NCI-H2196 (cell line): ENCODE measurements around the gene S100A4.
"Not testable (repeated sequence)": the region's sequence is repeated elsewhere in the genome, so short reads cannot be mapped to it uniquely, and the experiment has no call there.

Source experiments
- DNase-seq: peaks from one replicate; lab custom pipeline; 2025; ENCODE audit not compliant: unreplicated experiment; lab: John Stamatoyannopoulos, UW

S100A4 gene

DNA sequence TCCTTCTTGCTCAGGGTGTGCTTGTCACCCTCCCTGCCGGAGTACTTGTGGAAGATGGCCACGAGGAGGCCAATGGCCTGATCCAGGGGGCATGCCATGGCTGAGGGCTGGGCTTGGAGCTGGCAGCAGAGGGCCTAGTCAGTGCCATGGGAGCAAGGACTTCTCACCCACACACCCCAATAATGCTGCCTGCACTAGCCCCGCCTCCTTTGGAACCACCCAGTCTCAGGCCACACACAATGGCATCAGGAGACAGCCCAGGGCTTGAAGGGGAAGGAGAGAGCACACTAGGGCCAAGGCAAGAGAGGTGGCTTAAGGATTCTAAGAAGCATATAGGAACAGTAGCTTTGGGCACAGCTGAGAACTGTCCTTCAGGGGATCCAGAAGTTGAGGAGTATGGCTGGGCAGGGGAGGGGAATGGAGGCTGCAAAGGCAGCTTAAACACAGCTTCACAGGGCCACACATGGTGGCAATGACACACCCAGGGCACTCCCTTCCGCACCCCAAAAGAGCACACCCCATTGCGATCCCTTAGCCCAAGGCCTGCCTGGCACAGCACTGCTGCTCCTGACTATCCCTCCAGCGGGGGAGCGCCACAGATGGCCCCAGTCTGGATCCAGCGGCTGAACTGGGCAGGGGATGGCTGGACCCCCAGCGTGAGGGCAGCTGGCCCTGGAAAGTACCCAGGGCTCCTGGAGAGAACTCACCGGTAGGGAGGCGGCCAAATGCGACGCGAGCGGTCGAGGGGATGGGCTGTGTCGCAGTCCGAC, 10.2 kb downstream of the S100A4 start, which contains the start of gene S100A6:
TSS of gene S100A6 (minus strand) at position 750 of the 770 bp plus-strand sequence. CDS start at position 98, 652 bp downstream.
- no peak for DNase-seq

DNA sequence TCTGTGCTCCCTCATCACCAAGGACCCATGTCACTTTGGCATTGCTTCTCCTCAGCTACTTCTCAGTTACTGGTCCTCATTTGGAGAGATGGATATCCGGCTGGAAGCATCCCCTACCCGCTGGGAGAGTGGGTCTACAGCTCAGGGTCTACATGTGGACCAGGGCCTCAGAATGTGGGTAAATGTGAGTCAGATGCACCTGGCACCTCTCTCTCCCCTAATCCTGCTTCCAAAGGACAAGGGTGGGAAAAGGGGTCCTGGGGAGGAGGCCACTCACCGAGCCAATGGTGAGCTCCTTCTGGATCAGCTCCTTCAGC, 10.7 kb downstream of the S100A4 start:
- no peak for DNase-seq

DNA sequence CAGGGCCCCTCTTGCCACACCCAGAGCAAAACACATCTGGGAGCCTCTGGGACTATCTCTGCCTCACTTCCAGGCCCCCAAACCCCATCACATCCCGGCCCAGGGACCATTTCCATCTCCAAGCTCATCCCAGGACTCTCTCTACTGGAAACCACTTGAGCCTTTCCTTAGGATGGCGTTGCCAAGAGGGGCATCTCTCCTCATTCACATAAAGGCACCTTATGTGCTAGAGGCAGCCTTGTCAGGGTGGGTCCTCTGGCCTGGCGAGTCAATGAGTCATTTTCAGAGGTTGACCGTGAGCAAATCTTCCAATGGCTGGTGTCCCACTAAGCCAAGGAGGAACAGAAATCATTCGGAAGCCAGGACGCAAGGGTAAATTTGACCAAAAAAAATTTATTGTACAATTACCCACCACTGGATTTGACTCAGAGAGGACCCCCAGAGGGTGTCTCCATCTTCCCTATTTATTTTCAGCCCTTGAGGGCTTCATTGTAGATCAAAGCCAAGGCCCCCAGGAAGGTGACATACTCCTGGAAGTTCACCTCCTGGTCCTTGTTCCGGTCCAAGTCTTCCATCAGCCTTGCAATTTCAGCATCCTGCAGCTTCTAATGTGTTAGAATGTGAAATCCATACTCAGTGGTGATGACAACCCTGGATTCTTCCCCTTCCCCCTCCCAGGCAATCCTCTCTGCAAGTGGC, 11.2 kb downstream of the S100A4 start:
- no peak for DNase-seq

DNA sequence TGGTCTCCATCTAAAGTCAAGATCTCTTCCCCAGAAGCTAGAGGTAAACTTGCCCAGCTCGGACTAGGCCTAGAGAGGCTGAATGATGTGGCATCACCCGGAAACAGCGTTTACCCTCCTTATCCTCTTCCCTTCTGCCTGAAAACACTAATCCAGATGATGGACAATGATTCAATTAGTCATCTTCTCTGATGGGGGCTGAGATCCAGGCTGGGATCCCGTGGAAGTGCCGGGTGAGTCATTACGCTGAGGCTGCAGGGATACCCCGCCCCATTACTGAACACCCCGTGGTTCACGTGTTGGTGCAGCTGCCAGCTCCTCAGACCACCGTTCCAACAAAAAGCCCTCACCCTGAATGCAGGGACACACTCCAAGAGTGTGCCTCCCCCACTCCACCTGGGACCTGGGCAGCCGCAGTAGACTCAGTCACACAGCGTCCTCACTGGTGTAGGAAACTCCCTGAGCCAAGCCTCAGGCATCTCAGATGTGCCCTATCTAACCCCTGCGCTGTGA, 11.9 kb downstream of the S100A4 start:
- no peak for DNase-seq

DNA sequence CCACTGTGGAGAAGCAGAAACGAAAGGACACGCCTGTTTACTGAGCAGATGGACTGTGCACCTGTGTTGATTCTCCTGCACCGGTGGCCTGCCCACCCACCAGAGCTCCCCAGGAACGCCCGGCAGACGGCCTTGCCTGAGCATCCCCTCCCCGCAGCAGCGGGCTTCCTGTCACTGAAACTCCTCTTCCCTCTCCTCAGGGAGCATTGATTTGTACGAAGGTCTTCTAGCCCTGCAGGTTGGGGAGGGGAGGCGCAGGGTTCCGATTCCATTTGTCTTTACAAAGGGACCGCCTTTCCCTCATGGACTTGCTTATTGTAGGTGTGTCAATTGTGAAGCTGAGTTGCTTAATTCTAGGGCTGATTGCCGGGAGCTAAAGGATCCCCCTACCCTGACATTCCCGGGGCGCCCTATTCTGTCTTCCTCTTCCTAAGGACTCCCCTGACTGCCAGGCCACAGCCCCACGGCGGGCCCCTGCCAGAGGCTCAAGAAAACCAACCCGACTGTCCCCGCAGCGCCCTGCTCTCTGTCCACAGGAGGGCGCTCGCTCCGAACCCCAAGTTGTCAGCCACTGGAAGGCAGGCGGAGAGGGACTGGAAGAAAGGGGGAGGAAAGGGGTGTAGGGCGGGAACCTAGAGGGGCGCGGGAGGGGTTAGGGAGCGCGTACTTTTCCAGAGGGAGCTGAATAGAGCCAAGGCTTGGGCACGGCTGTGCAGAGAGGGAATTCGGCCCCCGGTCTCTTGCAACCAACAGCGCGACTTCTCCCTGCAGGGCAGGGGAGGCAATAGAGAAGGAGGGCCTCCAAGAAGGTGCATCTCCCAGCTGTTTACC, 12.6 kb downstream of the S100A4 start:
- DNase-seq: peak; percentile 89

DNA sequence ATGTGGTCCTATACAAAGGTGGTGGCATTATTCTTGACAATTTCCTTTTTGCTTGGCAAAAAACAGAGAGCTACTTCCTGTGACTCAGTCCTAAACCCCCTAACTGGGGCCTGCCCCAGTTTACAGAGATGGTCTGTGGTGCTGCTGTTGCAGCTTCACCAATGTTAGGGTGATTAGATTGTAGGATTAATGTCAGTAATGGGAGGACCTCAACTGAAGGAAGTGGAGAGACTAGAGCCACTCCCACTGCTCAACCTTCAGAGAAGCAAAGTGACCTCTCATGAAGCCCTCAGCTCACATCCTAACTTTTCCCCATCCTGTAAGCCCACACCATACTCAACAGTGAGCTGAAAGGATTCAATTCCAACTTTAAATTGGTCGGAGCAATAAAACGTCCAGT, 13.4 kb downstream of the S100A4 start:
- no peak for DNase-seq

DNA sequence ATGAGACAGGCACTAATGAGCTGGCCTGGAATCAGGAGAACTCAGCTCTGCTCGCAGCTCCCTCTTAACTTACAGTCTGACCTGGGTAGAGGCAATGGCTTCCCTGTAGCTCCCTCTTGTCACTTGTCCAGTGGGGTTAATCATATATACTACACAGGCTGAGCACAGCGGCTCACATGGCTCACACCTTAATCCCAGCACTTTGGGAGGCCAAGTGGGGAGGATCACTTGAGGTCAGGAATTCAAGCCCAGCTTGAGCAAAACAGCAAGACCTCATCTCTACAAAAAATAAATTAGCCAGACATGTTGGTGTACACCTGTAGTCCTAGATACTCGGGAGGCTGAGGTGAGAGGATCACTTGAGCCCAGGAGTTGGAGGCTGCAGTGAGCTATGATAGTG, 14.0 kb downstream of the S100A4 start:
- DNase-seq: no peak

DNA sequence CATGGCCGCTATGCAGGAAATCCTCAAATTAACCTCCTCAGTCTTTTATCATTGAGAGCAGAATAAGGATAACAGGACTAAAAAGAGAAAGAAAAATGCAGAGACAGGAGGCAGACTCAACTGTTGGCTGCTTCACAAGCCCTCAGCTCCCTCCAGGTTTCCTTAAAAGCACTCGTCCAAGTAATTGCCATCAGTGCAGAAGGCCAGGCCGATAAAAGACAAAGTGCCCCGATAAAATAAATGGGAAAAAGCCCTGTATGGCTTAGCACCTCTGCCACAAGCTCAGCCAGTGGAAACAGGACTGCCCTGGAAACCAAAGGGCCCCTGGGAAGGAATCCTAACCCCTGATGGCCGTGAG, 17.9 kb downstream of the S100A4 start:
- DNase-seq: no peak

DNA sequence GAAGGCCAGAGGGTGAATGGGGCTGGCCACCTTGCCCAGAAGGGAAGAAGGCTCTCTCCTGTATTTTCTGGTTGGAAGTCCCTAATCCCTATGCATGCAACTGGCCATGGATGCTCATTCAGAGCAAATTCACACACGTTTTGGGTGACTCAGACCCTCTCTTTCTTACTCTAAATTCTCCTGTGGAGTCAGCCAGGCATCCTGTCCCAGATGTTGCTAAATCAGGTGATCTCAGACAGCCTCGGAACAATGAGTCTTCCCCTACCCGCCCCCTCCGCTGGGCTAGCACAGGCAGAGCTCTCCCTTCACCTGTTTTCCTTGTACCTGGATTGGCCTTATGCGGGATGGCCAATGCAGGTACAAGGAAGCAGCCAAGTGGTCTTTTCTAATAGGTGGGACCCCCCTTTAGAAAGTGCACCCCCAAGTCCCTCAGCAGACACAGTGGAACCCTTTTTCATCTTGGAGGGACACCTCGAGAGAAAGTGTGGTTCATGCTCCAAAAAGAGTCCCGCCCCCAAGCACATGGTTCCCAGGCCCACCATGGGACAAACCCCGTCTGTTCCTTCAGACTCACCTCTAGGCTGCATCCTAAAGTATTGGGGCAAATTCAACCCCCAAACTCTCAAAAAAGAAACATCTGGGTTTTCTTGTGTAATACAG, 18.5 kb downstream of the S100A4 start:
- no peak for DNase-seq

DNA sequence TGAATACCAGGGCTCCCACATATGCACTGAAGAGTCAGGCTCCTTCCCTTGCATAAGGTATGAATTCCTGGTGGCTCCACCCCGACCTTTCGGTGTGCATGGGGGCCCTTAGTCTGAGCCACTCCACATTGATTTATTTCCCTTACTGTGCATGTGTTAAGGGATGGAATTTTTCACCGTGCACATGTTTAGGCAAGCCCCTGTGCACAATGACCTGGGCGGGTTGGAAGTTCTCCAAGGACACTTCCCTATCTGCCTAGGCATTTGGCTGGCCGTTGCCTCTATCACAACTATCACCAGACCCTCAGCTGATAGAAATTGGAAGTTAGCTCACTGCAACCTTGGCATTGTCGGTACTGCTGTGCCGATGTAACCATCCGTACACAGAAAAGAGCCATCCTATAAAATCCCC, 19.5 kb downstream of the S100A4 start:
- DNase-seq: peak; percentile 69

DNA sequence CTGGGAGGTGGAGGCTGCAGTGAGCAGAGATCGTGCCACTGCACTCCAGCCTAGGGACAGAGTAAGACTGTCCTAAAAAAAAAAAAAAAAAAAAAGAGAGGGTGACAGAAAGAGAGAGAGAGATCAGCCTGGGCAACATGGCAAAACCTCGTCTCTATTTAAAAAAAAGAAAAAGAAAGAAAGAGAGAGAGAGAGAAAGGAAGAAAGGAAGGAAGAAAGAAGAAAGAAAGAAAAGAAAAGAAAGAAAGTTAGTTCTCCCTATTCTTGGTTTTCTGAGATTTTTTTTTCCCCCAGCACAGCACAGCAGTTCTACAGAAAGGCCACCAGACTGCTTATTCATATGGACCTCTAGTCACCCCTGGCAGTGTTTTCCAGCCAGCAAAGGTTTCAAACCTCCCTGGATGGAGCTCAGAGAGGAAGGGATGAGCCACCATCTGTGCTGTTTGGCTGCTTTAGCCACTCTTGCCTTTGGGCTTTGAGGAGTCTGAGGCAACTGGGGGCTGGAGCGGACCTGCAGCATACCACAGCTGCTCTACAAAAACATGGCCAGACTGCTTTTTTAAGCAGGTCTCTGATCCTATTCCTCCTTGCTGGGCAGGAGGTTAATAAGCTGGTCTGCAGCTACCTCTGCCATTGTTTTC, 20.4 kb downstream of the S100A4 start:
- no peak for DNase-seq

DNA sequence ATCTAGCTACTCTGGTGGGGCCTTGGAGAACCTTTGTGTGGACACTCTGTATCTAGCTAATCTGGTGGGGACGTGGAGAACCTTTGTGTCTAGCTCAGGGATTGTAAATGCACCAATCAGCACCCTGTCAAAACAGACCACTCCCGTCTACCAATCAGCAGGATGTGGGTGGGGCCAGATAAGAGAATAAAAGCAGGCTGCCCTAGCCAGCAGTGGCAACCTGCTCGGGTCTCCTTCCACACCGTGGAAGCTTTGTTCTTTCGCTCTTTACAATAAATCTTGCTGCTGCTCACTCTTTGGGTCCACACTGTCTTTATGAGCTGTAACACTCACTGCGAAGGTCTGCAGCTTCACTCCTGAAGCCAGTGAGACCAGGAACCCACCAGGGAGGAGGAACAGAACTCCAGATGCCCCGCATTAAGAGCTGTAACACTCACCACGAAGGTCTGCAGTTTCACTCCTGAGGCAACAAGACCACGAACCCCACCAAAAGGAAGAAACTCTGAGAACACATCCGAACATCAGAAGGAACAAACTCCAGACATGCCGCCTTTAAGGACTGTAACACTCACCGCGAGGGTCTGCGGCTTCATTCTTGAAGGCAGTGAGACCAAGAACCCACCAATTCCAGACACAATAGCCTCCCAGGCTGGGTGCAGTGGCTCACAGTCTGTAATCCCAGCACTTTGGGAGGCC, 23.1 kb downstream of the S100A4 start:
- not testable (repeated sequence) for DNase-seq

DNA sequence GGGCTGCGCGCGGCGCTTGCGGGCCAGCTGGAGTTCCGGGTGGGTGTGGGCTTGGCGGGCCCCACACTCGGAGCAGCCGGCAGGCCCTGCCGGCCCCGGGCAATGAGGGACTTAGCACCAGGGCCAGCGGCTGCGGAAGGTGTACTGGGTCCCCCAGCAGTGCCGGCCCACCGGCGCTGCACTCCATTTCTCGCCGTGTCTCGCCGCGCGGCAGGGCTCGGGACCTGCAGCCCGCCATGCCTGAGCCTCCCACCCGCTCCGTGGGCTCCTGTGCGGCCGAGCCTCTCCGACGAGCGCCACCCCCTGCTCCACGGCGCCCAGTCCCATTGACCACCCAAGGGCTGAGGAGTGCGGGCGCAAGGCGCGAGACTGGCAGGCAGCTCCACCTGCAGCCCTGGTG, 23.8 kb downstream of the S100A4 start:
- DNase-seq: not testable (repeated sequence)

DNA sequence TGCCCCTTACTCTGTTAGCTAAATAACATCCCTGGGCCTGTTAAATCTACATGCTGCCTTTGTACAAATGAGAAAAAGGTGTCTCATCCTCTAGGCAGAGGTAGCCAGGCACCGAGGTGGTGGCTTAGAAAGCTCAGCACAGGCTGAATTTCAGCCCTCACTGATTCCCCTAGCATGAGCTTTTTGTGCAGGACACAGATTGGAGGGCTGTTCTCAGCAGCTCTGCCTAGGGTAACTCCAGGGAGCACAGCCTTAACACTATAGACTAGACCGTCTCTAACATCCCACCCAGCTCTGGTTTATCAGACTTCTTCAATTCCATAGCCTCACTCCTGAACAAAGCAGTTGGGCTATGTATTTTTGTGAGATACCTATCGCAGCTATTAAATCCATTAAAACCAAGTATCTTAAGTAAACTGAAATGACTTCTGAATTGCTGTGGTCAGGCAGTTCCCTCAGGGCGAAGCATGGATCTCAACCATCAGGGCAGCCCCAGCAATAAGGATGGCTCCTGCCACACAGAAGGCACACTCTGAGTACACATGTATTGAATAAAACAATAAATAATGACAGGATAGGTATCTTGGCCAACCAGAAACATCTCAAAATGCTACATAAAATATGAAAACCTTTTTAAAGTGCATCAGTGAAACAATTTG, 24.7 kb downstream of the S100A4 start:
- DNase-seq: no peak

DNA sequence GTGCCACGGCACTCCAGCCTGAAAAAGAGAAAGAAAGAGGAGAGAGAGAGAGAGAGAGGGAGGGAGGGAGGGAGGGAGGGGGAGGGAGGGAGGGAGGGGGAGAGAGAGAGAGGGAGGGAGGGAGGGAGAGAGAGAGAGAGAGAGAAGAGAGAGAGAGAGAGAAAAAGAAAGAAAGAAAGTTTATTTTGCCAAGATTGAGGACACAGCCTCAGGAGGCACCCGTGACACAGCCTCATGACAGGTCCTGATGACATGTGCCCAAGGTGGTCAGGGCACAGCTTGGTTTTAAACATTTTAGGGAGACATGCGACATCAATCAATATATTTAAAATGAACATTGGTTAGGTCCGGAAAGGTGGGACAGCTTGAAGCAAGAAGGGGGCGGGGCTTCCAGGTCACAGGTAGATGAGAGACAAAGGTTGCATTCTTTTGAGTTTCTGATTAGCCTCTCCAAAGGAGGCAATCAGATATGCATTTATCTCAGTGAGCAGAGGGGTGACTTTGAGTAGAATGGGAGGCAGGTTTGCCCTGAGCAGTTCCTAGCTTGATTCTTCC, 25.4 kb downstream of the S100A4 start:
- not testable (repeated sequence) for DNase-seq

DNA sequence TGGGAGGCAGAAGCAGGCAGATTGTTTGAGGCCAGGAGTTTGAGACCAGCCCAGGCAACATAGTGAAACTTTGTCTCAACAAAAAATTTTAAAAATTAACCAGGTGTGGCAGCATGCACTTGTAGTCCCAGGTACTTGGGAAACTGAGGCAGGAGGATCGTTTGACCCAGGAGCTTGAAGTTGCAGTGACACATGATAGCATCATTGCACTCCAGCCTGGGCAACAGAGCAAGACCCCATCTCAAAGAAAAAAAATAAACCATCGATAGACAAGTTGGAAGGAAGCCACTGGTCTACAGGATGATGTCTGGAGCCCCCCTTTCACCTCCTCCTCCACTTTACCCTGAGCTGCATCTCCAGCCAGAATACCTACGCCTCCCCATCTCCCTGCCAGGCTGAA, 26.4 kb downstream of the S100A4 start:
- DNase-seq: no peak

DNA sequence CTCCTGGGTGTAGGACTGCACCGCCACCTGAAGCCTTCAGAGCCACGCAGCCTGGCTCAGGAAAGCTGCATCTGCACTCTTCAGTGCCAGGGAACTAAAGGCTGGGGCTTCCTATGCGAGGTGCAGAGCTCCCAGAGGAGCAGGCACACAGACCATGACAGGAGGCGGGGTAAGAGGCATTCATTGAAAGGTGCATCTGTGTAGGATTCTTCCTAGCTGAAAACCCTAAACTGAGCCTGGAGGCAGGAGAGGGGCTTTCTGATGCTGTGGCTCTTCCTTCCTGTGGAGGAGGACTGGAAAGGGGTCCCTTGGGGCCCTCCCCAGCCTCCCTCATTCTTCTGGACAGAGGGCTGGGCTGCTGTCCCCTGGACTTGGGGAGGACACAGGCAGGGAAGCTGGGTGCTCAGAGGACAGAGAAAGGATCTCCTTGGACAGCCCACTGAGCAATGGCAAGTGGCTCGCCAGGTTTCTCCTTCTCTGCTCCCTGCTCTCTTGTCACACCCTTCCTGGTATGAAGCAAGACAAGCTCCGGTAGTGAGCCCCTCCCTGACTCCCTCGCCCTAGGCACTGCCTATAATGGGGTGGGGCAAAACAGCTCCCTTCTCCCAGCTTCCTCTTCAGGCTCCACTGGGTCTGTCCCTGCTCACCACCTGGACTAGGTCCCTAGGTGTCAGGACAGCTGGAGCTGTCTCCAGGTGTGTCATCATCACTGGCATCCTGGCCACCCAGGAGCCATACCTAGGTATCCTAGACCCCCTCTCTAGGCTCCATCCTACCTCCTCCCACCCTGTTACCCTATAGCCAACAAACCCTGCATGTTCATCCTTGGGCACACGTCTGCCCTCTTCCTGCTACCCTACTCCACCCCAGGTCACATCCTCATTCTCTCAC, 29.9 kb downstream of the S100A4 start:
- DNase-seq: peak; percentile 72

DNA sequence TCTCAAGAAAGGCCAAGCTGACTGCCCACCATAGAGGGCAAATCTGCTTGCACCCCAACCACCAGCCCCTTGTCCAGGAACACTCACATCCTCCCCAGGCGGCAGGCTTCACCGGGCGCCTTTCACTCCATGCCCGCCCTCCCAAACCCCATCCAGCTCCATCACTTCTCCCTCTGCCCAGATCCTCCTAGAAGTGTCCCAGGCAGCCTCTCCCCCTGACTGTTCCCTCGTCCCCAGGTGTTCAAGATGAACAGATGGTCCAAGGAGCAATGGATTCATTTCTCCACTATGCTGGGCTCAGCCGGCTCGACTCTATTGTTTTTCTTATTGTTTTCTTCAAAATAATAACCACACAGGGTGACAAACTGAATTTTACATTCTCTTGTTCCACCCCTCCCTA, 31.9 kb downstream of the S100A4 start:
- no peak for DNase-seq
